ENCODE measurements around the gene GPR146.

- TF ChIP-seq CTCF (IDR thresholded peaks at IDR 0.05; ENCODE audit: low read depth, low read length, poor library complexity, severe bottlenecking) (no peak), EZH2phosphoT487 (IDR thresholded peaks at IDR 0.05; ENCODE audit: borderline replicate concordance, low read length) (no peak)
Measured at GRCh38 chr7:1104516-1105179, 60.3 kb downstream of the GPR146 start.
